ENCODE results near the gene MRGPRG. TPM values are rescaled to one million over a fixed set of nuclear protein-coding genes. Genes with fewer than 3 reads are reported as not detected.

The MRGPRG gene
- total and polyA plus RNA-seq, 2 of the 4 experiments (the other 2 are of a cell fraction), result not detected

- H3K14ac ChIP-seq (replicated peaks; ENCODE audit: low read depth, low read length), result no peak overlapping the region
- H3K18ac ChIP-seq (ENCODE audit: low read depth, low read length), result no peak overlapping the region
- H2AK9ac ChIP-seq (replicated peaks; ENCODE audit: low read depth, low read length, poor library complexity), result no peak overlapping the region
- ATAC-seq (ENCODE audit: low read depth) (no peak), DNase-seq (no peak)
- H3K4me3 ChIP-seq (ENCODE audit: insufficient read depth, low read depth, low read length), result no peak overlapping the region
- H4K91ac ChIP-seq (ENCODE audit: insufficient read depth, low read depth, low read length), result no peak overlapping the region
- no peak overlapping the region for H3K4ac ChIP-seq (ENCODE audit: low read depth, low read length)
- POLR2A ChIA-PET (ENCODE audit: unreplicated experiment), result no interaction called here
- H2BK5ac ChIP-seq (ENCODE audit: low read depth, low read length, poor library complexity, severe bottlenecking), result no peak overlapping the region
- H2BK120ac ChIP-seq (ENCODE audit: low read depth, low read length), result no peak overlapping the region
- no peaks in the 10 kb centered on the region for H3K36me3 ChIP-seq (ENCODE audit: control insufficient read depth, insufficient read depth, low read length)
- no peaks in the 10 kb centered on the region for H3K79me1 ChIP-seq (ENCODE audit: low read depth in 1 of 2, low read length in 2 of 2)
- no peaks in the 10 kb centered on the region for H4K20me1 ChIP-seq (ENCODE audit: insufficient read depth, low read length)
- H3K9ac ChIP-seq (ENCODE audit: low read depth, low read length), result no peak overlapping the region
- H3K4me2 ChIP-seq (ENCODE audit: low read depth, low read length), result no peak overlapping the region
- no peak overlapping the region for H4K8ac ChIP-seq (ENCODE audit: low read depth in 2 of 2, low read length in 2 of 2)
- H2AK5ac ChIP-seq (ENCODE audit: low read depth, low read length), result no peak overlapping the region
- no peak overlapping the region for H3K56ac ChIP-seq (ENCODE audit: extremely low read depth, insufficient read depth, low read length)
- TF ChIP-seq NFE2L2 (IDR thresholded peaks at IDR 0.05; ENCODE audit: low read depth, low read length), result no peak
- TF ChIP-seq, protein P1, sequence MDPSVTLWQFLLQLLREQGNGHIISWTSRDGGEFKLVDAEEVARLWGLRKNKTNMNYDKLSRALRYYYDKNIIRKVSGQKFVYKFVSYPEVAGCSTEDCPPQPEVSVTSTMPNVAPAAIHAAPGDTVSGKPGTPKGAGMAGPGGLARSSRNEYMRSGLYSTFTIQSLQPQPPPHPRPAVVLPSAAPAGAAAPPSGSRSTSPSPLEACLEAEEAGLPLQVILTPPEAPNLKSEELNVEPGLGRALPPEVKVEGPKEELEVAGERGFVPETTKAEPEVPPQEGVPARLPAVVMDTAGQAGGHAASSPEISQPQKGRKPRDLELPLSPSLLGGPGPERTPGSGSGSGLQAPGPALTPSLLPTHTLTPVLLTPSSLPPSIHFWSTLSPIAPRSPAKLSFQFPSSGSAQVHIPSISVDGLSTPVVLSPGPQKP (IDR thresholded peaks at IDR 0.05; ENCODE audit: borderline replicate concordance, low read depth, low read length), result no peak
- TF ChIP-seq MAZ (IDR thresholded peaks at IDR 0.05; ENCODE audit: borderline replicate concordance, low read depth, low read length), result no peak
- TF ChIP-seq POLR2A (IDR thresholded peaks at IDR 0.05; ENCODE audit: low read depth, low read length), result no peak
- no peak for TF ChIP-seq MAFK (IDR thresholded peaks at IDR 0.05; ENCODE audit: low read depth, low read length)
- no peak for TF ChIP-seq RCOR1 (IDR thresholded peaks at IDR 0.05; ENCODE audit: insufficient replicate concordance, low read length)
- TF ChIP-seq FOS (IDR thresholded peaks at IDR 0.05; ENCODE audit: low read depth, low read length), result no peak
- TF ChIP-seq CHD1 (IDR thresholded peaks at IDR 0.05; ENCODE audit: low read depth, low read length), result no peak
- TF ChIP-seq, protein P2, sequence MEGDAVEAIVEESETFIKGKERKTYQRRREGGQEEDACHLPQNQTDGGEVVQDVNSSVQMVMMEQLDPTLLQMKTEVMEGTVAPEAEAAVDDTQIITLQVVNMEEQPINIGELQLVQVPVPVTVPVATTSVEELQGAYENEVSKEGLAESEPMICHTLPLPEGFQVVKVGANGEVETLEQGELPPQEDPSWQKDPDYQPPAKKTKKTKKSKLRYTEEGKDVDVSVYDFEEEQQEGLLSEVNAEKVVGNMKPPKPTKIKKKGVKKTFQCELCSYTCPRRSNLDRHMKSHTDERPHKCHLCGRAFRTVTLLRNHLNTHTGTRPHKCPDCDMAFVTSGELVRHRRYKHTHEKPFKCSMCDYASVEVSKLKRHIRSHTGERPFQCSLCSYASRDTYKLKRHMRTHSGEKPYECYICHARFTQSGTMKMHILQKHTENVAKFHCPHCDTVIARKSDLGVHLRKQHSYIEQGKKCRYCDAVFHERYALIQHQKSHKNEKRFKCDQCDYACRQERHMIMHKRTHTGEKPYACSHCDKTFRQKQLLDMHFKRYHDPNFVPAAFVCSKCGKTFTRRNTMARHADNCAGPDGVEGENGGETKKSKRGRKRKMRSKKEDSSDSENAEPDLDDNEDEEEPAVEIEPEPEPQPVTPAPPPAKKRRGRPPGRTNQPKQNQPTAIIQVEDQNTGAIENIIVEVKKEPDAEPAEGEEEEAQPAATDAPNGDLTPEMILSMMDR (conservative IDR thresholded peaks at IDR 0.05; ENCODE audit: low read depth, low read length), result no peak
- no peak for TF ChIP-seq BHLHE40 (IDR thresholded peaks at IDR 0.05; ENCODE audit: low read depth, low read length)
- TF ChIP-seq, protein P3, sequence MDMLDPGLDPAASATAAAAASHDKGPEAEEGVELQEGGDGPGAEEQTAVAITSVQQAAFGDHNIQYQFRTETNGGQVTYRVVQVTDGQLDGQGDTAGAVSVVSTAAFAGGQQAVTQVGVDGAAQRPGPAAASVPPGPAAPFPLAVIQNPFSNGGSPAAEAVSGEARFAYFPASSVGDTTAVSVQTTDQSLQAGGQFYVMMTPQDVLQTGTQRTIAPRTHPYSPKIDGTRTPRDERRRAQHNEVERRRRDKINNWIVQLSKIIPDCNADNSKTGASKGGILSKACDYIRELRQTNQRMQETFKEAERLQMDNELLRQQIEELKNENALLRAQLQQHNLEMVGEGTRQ (IDR thresholded peaks at IDR 0.05; ENCODE audit: low read depth, low read length), result no peak
- TF ChIP-seq MXI1 (IDR thresholded peaks at IDR 0.05; ENCODE audit: borderline replicate concordance, low read depth, low read length), result no peak
- no peak for TF ChIP-seq RFX5 (IDR thresholded peaks at IDR 0.05; ENCODE audit: low read depth, low read length)
- no peak for TF ChIP-seq CEBPB (IDR thresholded peaks at IDR 0.05; ENCODE audit: low read depth, low read length)
- no peak for TF ChIP-seq SMC3 (IDR thresholded peaks at IDR 0.05; ENCODE audit: low read depth, low read length)
- TF ChIP-seq RAD21 (IDR thresholded peaks at IDR 0.05; ENCODE audit: low read length), result no peak
- no peak overlapping the region for H2BK15ac ChIP-seq (ENCODE audit: low read depth, low read length)
- H4K5ac ChIP-seq (ENCODE audit: low read depth, low read length), result no peak overlapping the region
- no peaks in the 10 kb centered on the region for H3K4me1 ChIP-seq (ENCODE audit: control insufficient read depth, insufficient read depth, low read length)
- intact Hi-C loops (cut with micrococcal nuclease) (no loop called here), dilution Hi-C loops (cut with HindIII; ENCODE audit: low sequenced_read_pairs, unreplicated experiment) (no loop called here), in situ Hi-C loops (cut with MboI; ENCODE audit: low sequenced_read_pairs) (no loop called here)
- no peak overlapping the region for H2BK20ac ChIP-seq (ENCODE audit: low read depth, low read length)
- no TSS peak for BruUV-seq (replicated peaks)
- H3K9me1 ChIP-seq (ENCODE audit: insufficient read depth, low read length), result no peaks in the 10 kb centered on the region
- no peak overlapping the region for H2AFZ ChIP-seq (replicated peaks; ENCODE audit: low read length, poor library complexity)
- H3K23ac ChIP-seq (ENCODE audit: low read depth, low read length), result no peak overlapping the region
- H3K27me3 ChIP-seq (ENCODE audit: control insufficient read depth, insufficient read depth, low read length), result peaks cover 29% of the 10 kb centered on the region
- CTCF ChIA-PET, result no interaction called here
- H3K27ac ChIP-seq (ENCODE audit: insufficient read depth, low read length), result no peak overlapping the region
- WGBS, 2 experiments (ENCODE audit: extremely low coverage in 2 of 2, insufficient read length in 1 of 2), result 51% methylated on average over 20 of the region's 24 CpGs; no CpG with 5 or more reads in 1 of the 2 experiments
- H3K9me3 ChIP-seq (ENCODE audit: control insufficient read depth, insufficient read depth, low read length), result peaks cover 9% of the 10 kb centered on the region
Measured at GRCh38 chr11:3213659-3214419, 4.8 kb downstream of the MRGPRG start.

Measured in IMR-90 (cell line).